ENCODE results near the gene CD8B. TPM values are rescaled to one million over a fixed set of nuclear protein-coding genes. Genes with fewer than 3 reads are reported as not detected.
"Not testable (repeated sequence)": the region's sequence is repeated elsewhere in the genome, so short reads cannot be mapped to it uniquely, and the experiment has no call there.

Gene CD8B
- total RNA-seq, 1 donor from 2014 or later: 1.0 TPM

GRCh38 chr2:86861175-86861574 lies 511 bp downstream of the CD8B start:
- H3K36me3 ChIP-seq (ENCODE audit: control insufficient read depth in 3 of 3, insufficient read depth in 3 of 3, low read length in 3 of 3); H3K27ac ChIP-seq (ENCODE audit: low read depth, low read length); H3K9me3 ChIP-seq (ENCODE audit: control insufficient read depth in 3 of 3, low read length in 3 of 3); H3K27me3 ChIP-seq (ENCODE audit: control insufficient read depth in 3 of 3, insufficient read depth in 3 of 3, low read length in 3 of 3); H3K4me1 ChIP-seq (ENCODE audit: control insufficient read depth in 3 of 3, insufficient read depth in 3 of 3, low read length in 3 of 3): not testable (repeated sequence)
- Histone ChIP-seq H3K4me3 (ENCODE audit: low read length in 3 of 3) (peak overlapping the region in 2 of 3 donors; percentile 23 to 41), H3K9ac (ENCODE audit: low read depth in 1 of 3, low read length in 3 of 3) (peak overlapping the region in 1 of 3 donors; percentile 33)

DNA sequence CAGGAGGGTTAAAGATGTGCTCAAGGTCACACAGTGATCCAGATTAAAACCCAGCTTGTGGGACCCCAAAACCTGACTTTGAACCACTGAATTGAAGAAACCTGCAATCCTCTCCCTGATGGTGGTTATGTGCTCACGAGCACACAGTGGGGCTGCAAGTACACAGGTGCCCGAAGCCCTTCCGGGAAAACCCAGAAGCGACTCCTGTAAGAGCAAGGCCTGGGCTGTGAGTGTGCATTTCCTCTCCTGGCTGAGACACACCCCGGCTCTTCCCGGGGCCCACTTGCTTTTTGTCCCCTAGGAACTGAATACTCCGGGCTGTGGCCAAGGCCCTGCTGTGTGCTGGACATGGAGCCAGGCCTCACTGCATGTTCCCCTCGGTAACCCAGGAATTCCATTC lies 1.1 kb downstream of the CD8B start:
- not testable (repeated sequence) for H3K4me3 ChIP-seq (ENCODE audit: low read length in 3 of 3)

GRCh38 chr2:86857688-86858087 lies 4.0 kb downstream of the CD8B start:
- H3K4me3 ChIP-seq (ENCODE audit: low read length in 3 of 3); H3K27ac ChIP-seq (ENCODE audit: low read depth, low read length); H3K9me3 ChIP-seq (ENCODE audit: control insufficient read depth in 3 of 3, low read length in 3 of 3); H3K27me3 ChIP-seq (ENCODE audit: control insufficient read depth in 3 of 3, insufficient read depth in 3 of 3, low read length in 3 of 3); H3K4me1 ChIP-seq (ENCODE audit: control insufficient read depth in 3 of 3, insufficient read depth in 3 of 3, low read length in 3 of 3); H3K9ac ChIP-seq (ENCODE audit: low read depth in 1 of 3, low read length in 3 of 3); H3K36me3 ChIP-seq (ENCODE audit: control insufficient read depth in 3 of 3, insufficient read depth in 3 of 3, low read length in 3 of 3): not testable (repeated sequence)

More for the DNA sequence above, 1.1 kb downstream of the CD8B start:
- H3K9ac ChIP-seq (ENCODE audit: low read depth in 1 of 3, low read length in 3 of 3); H3K4me1 ChIP-seq (ENCODE audit: control insufficient read depth in 3 of 3, insufficient read depth in 3 of 3, low read length in 3 of 3); H3K27ac ChIP-seq (ENCODE audit: low read depth, low read length); H3K36me3 ChIP-seq (ENCODE audit: control insufficient read depth in 3 of 3, insufficient read depth in 3 of 3, low read length in 3 of 3); H3K27me3 ChIP-seq (ENCODE audit: control insufficient read depth in 3 of 3, insufficient read depth in 3 of 3, low read length in 3 of 3); H3K9me3 ChIP-seq (ENCODE audit: control insufficient read depth in 3 of 3, low read length in 3 of 3): not testable (repeated sequence)

- not testable (repeated sequence) for H3K27ac ChIP-seq (ENCODE audit: low read depth, low read length); H3K9ac ChIP-seq (ENCODE audit: low read depth in 1 of 3, low read length in 3 of 3); H3K4me3 ChIP-seq (ENCODE audit: low read length in 3 of 3); H3K27me3 ChIP-seq (ENCODE audit: control insufficient read depth in 3 of 3, insufficient read depth in 3 of 3, low read length in 3 of 3); H3K36me3 ChIP-seq (ENCODE audit: control insufficient read depth in 3 of 3, insufficient read depth in 3 of 3, low read length in 3 of 3); H3K9me3 ChIP-seq (ENCODE audit: control insufficient read depth in 3 of 3, low read length in 3 of 3); H3K4me1 ChIP-seq (ENCODE audit: control insufficient read depth in 3 of 3, insufficient read depth in 3 of 3, low read length in 3 of 3)
Observed at GRCh38 chr2:86856498-86856897, 5.2 kb downstream of the CD8B start.

GRCh38 chr2:86855981-86856380 lies 5.7 kb downstream of the CD8B start:
- not testable (repeated sequence) for H3K4me1 ChIP-seq (ENCODE audit: control insufficient read depth in 3 of 3, insufficient read depth in 3 of 3, low read length in 3 of 3); H3K27me3 ChIP-seq (ENCODE audit: control insufficient read depth in 3 of 3, insufficient read depth in 3 of 3, low read length in 3 of 3); H3K36me3 ChIP-seq (ENCODE audit: control insufficient read depth in 3 of 3, insufficient read depth in 3 of 3, low read length in 3 of 3); H3K27ac ChIP-seq (ENCODE audit: low read depth, low read length); H3K4me3 ChIP-seq (ENCODE audit: low read length in 3 of 3); H3K9me3 ChIP-seq (ENCODE audit: control insufficient read depth in 3 of 3, low read length in 3 of 3); H3K9ac ChIP-seq (ENCODE audit: low read depth in 1 of 3, low read length in 3 of 3)

- H3K36me3 ChIP-seq (ENCODE audit: control insufficient read depth in 3 of 3, insufficient read depth in 3 of 3, low read length in 3 of 3); H3K9ac ChIP-seq (ENCODE audit: low read depth in 1 of 3, low read length in 3 of 3); H3K27ac ChIP-seq (ENCODE audit: low read depth, low read length); H3K27me3 ChIP-seq (ENCODE audit: control insufficient read depth in 3 of 3, insufficient read depth in 3 of 3, low read length in 3 of 3); H3K4me3 ChIP-seq (ENCODE audit: low read length in 3 of 3); H3K4me1 ChIP-seq (ENCODE audit: control insufficient read depth in 3 of 3, insufficient read depth in 3 of 3, low read length in 3 of 3); H3K9me3 ChIP-seq (ENCODE audit: control insufficient read depth in 3 of 3, low read length in 3 of 3): not testable (repeated sequence)
Observed at GRCh38 chr2:86851581-86851980, 10.1 kb downstream of the CD8B start.

- not testable (repeated sequence) for H3K9me3 ChIP-seq (ENCODE audit: control insufficient read depth in 3 of 3, low read length in 3 of 3); H3K27me3 ChIP-seq (ENCODE audit: control insufficient read depth in 3 of 3, insufficient read depth in 3 of 3, low read length in 3 of 3); H3K4me1 ChIP-seq (ENCODE audit: control insufficient read depth in 3 of 3, insufficient read depth in 3 of 3, low read length in 3 of 3); H3K9ac ChIP-seq (ENCODE audit: low read depth in 1 of 3, low read length in 3 of 3); H3K27ac ChIP-seq (ENCODE audit: low read depth, low read length); H3K4me3 ChIP-seq (ENCODE audit: low read length in 3 of 3); H3K36me3 ChIP-seq (ENCODE audit: control insufficient read depth in 3 of 3, insufficient read depth in 3 of 3, low read length in 3 of 3)
Observed at GRCh38 chr2:86842607-86843234, 19.0 kb downstream of the CD8B start.

- not testable (repeated sequence) for H3K9me3 ChIP-seq (ENCODE audit: control insufficient read depth in 3 of 3, low read length in 3 of 3); H3K27me3 ChIP-seq (ENCODE audit: control insufficient read depth in 3 of 3, insufficient read depth in 3 of 3, low read length in 3 of 3); H3K36me3 ChIP-seq (ENCODE audit: control insufficient read depth in 3 of 3, insufficient read depth in 3 of 3, low read length in 3 of 3); H3K27ac ChIP-seq (ENCODE audit: low read depth, low read length); H3K9ac ChIP-seq (ENCODE audit: low read depth in 1 of 3, low read length in 3 of 3); H3K4me3 ChIP-seq (ENCODE audit: low read length in 3 of 3); H3K4me1 ChIP-seq (ENCODE audit: control insufficient read depth in 3 of 3, insufficient read depth in 3 of 3, low read length in 3 of 3)
Observed at GRCh38 chr2:86841330-86841729, 20.4 kb downstream of the CD8B start.

- H3K9me3 ChIP-seq (ENCODE audit: control insufficient read depth in 3 of 3, low read length in 3 of 3); H3K9ac ChIP-seq (ENCODE audit: low read depth in 1 of 3, low read length in 3 of 3); H3K4me3 ChIP-seq (ENCODE audit: low read length in 3 of 3); H3K27me3 ChIP-seq (ENCODE audit: control insufficient read depth in 3 of 3, insufficient read depth in 3 of 3, low read length in 3 of 3); H3K27ac ChIP-seq (ENCODE audit: low read depth, low read length); H3K36me3 ChIP-seq (ENCODE audit: control insufficient read depth in 3 of 3, insufficient read depth in 3 of 3, low read length in 3 of 3); H3K4me1 ChIP-seq (ENCODE audit: control insufficient read depth in 3 of 3, insufficient read depth in 3 of 3, low read length in 3 of 3): not testable (repeated sequence)
Observed at GRCh38 chr2:86839871-86840548, 21.7 kb downstream of the CD8B start.

DNA sequence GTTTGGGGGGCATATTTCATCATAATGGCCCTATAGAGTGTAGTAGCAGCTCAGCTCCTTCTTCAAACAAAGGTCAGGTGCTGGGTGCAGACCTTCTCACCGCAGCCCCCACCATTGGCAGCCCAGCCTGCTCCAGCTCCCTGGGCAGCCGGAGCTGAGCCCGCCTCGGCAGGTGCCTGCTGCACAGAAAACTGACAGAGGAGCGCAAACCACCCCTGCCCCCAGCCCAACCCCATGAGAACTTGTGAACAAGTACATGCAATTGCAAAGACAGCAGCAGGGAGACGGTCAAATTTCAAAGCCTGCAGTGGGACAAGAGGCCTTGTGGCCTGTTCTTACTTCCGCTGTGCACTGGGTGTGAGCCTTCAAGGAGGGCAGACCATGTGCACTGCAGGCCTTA lies 22.2 kb downstream of the CD8B start:
- not testable (repeated sequence) for H3K4me3 ChIP-seq (ENCODE audit: low read length in 3 of 3); H3K27ac ChIP-seq (ENCODE audit: low read depth, low read length); H3K9me3 ChIP-seq (ENCODE audit: control insufficient read depth in 3 of 3, low read length in 3 of 3); H3K36me3 ChIP-seq (ENCODE audit: control insufficient read depth in 3 of 3, insufficient read depth in 3 of 3, low read length in 3 of 3); H3K9ac ChIP-seq (ENCODE audit: low read depth in 1 of 3, low read length in 3 of 3); H3K4me1 ChIP-seq (ENCODE audit: control insufficient read depth in 3 of 3, insufficient read depth in 3 of 3, low read length in 3 of 3); H3K27me3 ChIP-seq (ENCODE audit: control insufficient read depth in 3 of 3, insufficient read depth in 3 of 3, low read length in 3 of 3)

Measured in skeletal muscle tissue (tissue), 4 donors.